H9 (cell line): ENCODE data around the gene RBM38. TPM values are rescaled to one million over a fixed set of nuclear protein-coding genes. Genes with fewer than 3 reads are reported as not detected.

Experiments used
- DNase-seq: peaks from one replicate; pipeline ENCODE4 v3.0.0-alpha.2; 2017
- H2AFZ ChIP-seq: one replicate; pipeline ENCODE4 v1.6.1; 2013; ENCODE audit warnings: mild to moderate bottlenecking, low read length, control low read depth, moderate library complexity
- H2AK5ac ChIP-seq: 2 replicates; pipeline ENCODE4 v1.6.1; 2013; ENCODE audit warnings: low read length, control low read depth, mixed read lengths; ENCODE audit not compliant: insufficient read length
- H2BK120ac ChIP-seq: one replicate; pipeline ENCODE4 v1.6.1; 2013; ENCODE audit warnings: low read depth, mild to moderate bottlenecking, low read length, control low read depth, inconsistent platforms; ENCODE audit not compliant: poor library complexity, severe bottlenecking
- H2BK12ac ChIP-seq: 2 replicates; pipeline ENCODE4 v1.6.1; 2013; ENCODE audit warnings: low read length, control low read depth, mixed read lengths, low read depth; ENCODE audit not compliant: insufficient read length
- H2BK15ac ChIP-seq: 2 replicates; pipeline ENCODE4 v1.6.1; 2013; ENCODE audit warnings: low read depth, low read length, control low read depth
- H2BK20ac ChIP-seq: one replicate; pipeline ENCODE4 v1.6.1; 2013; ENCODE audit warnings: low read depth, mild to moderate bottlenecking, low read length, control low read depth, inconsistent platforms; ENCODE audit not compliant: poor library complexity, severe bottlenecking
- H2BK5ac ChIP-seq: 2 replicates; pipeline ENCODE4 v1.6.1; 2013; ENCODE audit warnings: low read length, control low read depth, mixed read lengths; ENCODE audit not compliant: insufficient read length
- H3K14ac ChIP-seq: 2 replicates; pipeline ENCODE4 v1.6.1; 2013; ENCODE audit warnings: low read length, control low read depth; ENCODE audit not compliant: insufficient read depth
- H3K18ac ChIP-seq: 2 replicates; pipeline ENCODE4 v1.6.1; 2013; ENCODE audit warnings: low read depth, mild to moderate bottlenecking, mixed read lengths, low read length, control low read depth; ENCODE audit not compliant: insufficient read length
- H3K23ac ChIP-seq: 2 replicates; pipeline ENCODE4 v1.6.1; 2013; ENCODE audit warnings: low read length, control low read depth, mixed read lengths, low read depth; ENCODE audit not compliant: insufficient read length
- H3K23me2 ChIP-seq: 2 replicates; pipeline ENCODE4 v1.6.1; 2013; ENCODE audit warnings: low read depth, mild to moderate bottlenecking, mixed read lengths, low read length, control low read depth; ENCODE audit not compliant: insufficient read length, poor library complexity, severe bottlenecking
- H3K27ac ChIP-seq: 2 replicates; pipeline ENCODE4 v1.5.1; 2013; ENCODE audit warnings: low read length, control low read depth, mixed read lengths, low read depth; ENCODE audit not compliant: insufficient read length
- H3K27me3 ChIP-seq: 2 replicates; pipeline ENCODE4 v1.6.1; 2013; ENCODE audit warnings: low read length, control low read depth, inconsistent platforms; ENCODE audit not compliant: insufficient read depth
- H3K4ac ChIP-seq: 2 replicates; pipeline ENCODE4 v1.6.1; 2013; ENCODE audit warnings: low read depth, mild to moderate bottlenecking, control low read depth, inconsistent platforms, low read length, moderate library complexity
- H3K4me1 ChIP-seq: 2 replicates; pipeline ENCODE4 v1.6.1; 2013; ENCODE audit warnings: low read length, control low read depth, inconsistent platforms; ENCODE audit not compliant: insufficient read depth
- H3K4me2 ChIP-seq: 2 replicates; pipeline ENCODE4 v1.6.1; 2013; ENCODE audit warnings: low read length, control low read depth, mixed read lengths; ENCODE audit not compliant: insufficient read length, insufficient read depth
- H3K56ac ChIP-seq: 2 replicates; pipeline ENCODE4 v1.6.1; 2013; ENCODE audit warnings: low read depth, mild to moderate bottlenecking, mixed read lengths, low read length, control low read depth; ENCODE audit not compliant: insufficient read length
- H3K79me1 ChIP-seq: 2 replicates; pipeline ENCODE4 v1.6.1; 2013; ENCODE audit warnings: low read depth, mild to moderate bottlenecking, moderate library complexity, low read length, control low read depth, inconsistent platforms; ENCODE audit not compliant: insufficient read depth, poor library complexity, severe bottlenecking
- H3K79me2 ChIP-seq: 2 replicates; pipeline ENCODE4 v1.6.1; 2013; ENCODE audit warnings: low read length, control low read depth, inconsistent platforms; ENCODE audit not compliant: insufficient read depth
- H3K9ac ChIP-seq: 2 replicates; pipeline ENCODE4 v1.6.1; 2013; ENCODE audit warnings: low read length, control low read depth, mixed read lengths; ENCODE audit not compliant: insufficient read length; ENCODE audit errors: extremely low read depth
- H3K9me3 ChIP-seq: one replicate; pipeline ENCODE4 v1.6.1; 2013; ENCODE audit warnings: low read depth, low read length, inconsistent platforms; ENCODE audit not compliant: control insufficient read depth
- H3T11ph ChIP-seq: one replicate; pipeline ENCODE4 v1.6.1; 2013; ENCODE audit warnings: mild to moderate bottlenecking, low read length, control low read depth, inconsistent platforms
- H4K20me1 ChIP-seq: one replicate; pipeline ENCODE4 v1.6.1; 2013; ENCODE audit not compliant: control insufficient read depth, insufficient read length, insufficient read depth
- H4K5ac ChIP-seq: 2 replicates; pipeline ENCODE4 v1.6.1; 2013; ENCODE audit warnings: low read depth, mild to moderate bottlenecking, mixed read lengths, low read length, control low read depth; ENCODE audit not compliant: insufficient read length
- H4K8ac ChIP-seq: replicated peaks from 2 replicates; pipeline ENCODE4 v1.6.1; 2013; ENCODE audit warnings: low read length, control low read depth, mixed read lengths, low read depth; ENCODE audit not compliant: insufficient read length
- H4K91ac ChIP-seq: 2 replicates; pipeline ENCODE4 v1.6.1; 2013; ENCODE audit warnings: low read depth, mild to moderate bottlenecking, moderate library complexity, mixed read lengths, low read length, control low read depth; ENCODE audit not compliant: insufficient read length
- H3K27ac Mint-ChIP-seq, 3 experiments: 2 replicates in 2 of 3; 3 replicates in 1 of 3; pipeline ENCODE4 v1.8.0; 2020 to 2021; ENCODE audit warnings: mixed read lengths in 3 of 3, mild to moderate bottlenecking in 1 of 3, moderate library complexity in 1 of 3
- H3K27me3 Mint-ChIP-seq: 2 replicates; pipeline ENCODE4 v1.8.0; 2021; ENCODE audit warnings: low read depth, mild to moderate bottlenecking, moderate library complexity, mixed read lengths
- H3K36me3 Mint-ChIP-seq, 3 experiments: 2 replicates in 2 of 3; 3 replicates in 1 of 3; pipeline ENCODE4 v1.8.0; 2020 to 2021; ENCODE audit warnings: low read depth in 3 of 3, mixed read lengths in 3 of 3; ENCODE audit not compliant: insufficient read depth in 1 of 3
- H3K4me1 Mint-ChIP-seq, 2 experiments: 2 replicates each; pipeline ENCODE4 v1.8.0; 2020; ENCODE audit warnings: mixed read lengths in 2 of 2
- H3K4me3 Mint-ChIP-seq, 2 experiments: 2 replicates in 1 of 2; 3 replicates in 1 of 2; pipeline ENCODE4 v1.8.0; 2020 to 2021; ENCODE audit warnings: mild to moderate bottlenecking in 2 of 2, mixed read lengths in 2 of 2, moderate library complexity in 1 of 2
- H3K9me3 Mint-ChIP-seq, 2 experiments: 2 replicates in 1 of 2; 3 replicates in 1 of 2; pipeline ENCODE4 v1.8.0; 2020; ENCODE audit warnings: mild to moderate bottlenecking in 2 of 2, mixed read lengths in 2 of 2, moderate library complexity in 1 of 2
- WGBS: extraction: QIAGEN DNeasy Blood & Tissue Kit; methylation state at CpG from one replicate; pipeline ENCODE4 v1.1.7; 2013; ENCODE audit warnings: missing lambda C conversion rate, low lambda C conversion rate, mixed read lengths; ENCODE audit not compliant: insufficient read length; ENCODE audit errors: extremely low coverage; 5-methylcytosine and 5-hydroxymethylcytosine counted together
- total RNA-seq: library from RNA; stranded (reverse); gene quantifications from 2 replicates; pipeline ENCODE4 v1.2.1, GENCODE V29; 2021
- TF ChIP-seq, protein P1 (sequence below): fragments of 200-600 bp; sonication (generic); conservative IDR thresholded peaks from 3 replicates; pipeline ENCODE4 v1.8.0; 2021; ENCODE audit warnings: antibody characterized with exemption, mild to moderate bottlenecking

Gene RBM38
- total RNA-seq, 1 experiment from 2014 or later: 66.8 TPM

DNA sequence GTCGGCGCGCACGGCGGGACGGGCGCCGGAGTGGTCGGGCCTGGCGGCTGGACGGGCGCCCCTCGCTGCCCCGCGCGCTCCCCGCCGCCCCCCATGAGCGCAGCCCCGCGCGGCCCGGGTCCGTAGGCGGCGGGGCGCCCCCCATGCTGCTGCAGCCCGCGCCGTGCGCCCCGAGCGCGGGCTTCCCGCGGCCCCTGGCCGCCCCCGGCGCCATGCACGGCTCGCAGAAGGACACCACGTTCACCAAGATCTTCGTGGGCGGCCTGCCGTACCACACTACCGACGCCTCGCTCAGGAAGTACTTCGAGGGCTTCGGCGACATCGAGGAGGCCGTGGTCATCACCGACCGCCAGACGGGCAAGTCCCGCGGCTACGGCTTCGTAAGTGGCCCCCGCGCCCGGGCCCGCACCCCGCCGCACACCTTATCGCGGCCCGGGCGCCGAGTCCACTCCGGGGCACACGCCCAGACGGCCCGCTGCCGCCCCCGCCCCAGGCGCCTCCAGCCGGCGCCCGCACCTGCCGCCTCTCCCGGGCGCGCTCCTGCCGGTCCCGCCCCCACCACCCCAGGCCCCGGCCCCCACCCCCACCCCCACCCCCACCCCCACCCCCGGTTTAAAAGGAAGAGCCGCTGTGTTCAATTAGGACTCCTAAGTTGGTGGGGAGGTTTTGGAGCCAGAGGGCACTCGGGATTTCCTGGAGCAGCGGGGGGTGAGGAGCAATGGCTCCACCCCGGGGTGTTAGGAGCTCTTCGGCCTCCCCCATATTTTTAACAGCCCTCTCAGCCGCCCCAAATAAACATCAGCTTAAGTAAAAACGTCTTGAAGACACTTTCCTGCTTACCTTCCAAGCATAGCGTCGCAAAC lies 474 bp downstream of the RBM38 start:
- peak overlapping the region; percentile 62 for H3K14ac ChIP-seq
- H3K56ac ChIP-seq: no peak overlapping the region
- Mint-ChIP-seq H3K27me3 (peaks cover 6% of the 10 kb centered on the region), H3K9me3 (no peaks in the 10 kb centered on the region), H3K4me3 (peak overlapping the region; percentile 83 to 91), H3K4me1 (peaks cover 38 to 51% of the 10 kb centered on the region in 2 experiments), H3K36me3 (peaks cover 19 to 33% (median 32%) of the 10 kb centered on the region in 3 experiments; a peak in 6 of 7 replicates), H3K27ac (peak overlapping the region; percentile 70 to 81 (median 80); a peak in 4 of 7 replicates)
- H2BK12ac ChIP-seq: no peak overlapping the region
- peaks cover 3% of the 10 kb centered on the region for H3K79me1 ChIP-seq
- no peaks in the 10 kb centered on the region for H4K20me1 ChIP-seq
- no CpG with 5 or more reads among the region's 98 CpGs for WGBS
- H3K4me1 ChIP-seq: no peaks in the 10 kb centered on the region
- peaks cover 24% of the 10 kb centered on the region for H3K23me2 ChIP-seq
- no peak for DNase-seq
- H2BK20ac ChIP-seq: no peak overlapping the region
- H3K23ac ChIP-seq: no peak overlapping the region
- no peak overlapping the region for H2AK5ac ChIP-seq
- H3K9ac ChIP-seq: peak overlapping the region; percentile 67
- H4K8ac ChIP-seq: no peak overlapping the region
- H2BK5ac ChIP-seq: no peak overlapping the region
- no peak overlapping the region for H4K5ac ChIP-seq
- TF ChIP-seq, protein P1, sequence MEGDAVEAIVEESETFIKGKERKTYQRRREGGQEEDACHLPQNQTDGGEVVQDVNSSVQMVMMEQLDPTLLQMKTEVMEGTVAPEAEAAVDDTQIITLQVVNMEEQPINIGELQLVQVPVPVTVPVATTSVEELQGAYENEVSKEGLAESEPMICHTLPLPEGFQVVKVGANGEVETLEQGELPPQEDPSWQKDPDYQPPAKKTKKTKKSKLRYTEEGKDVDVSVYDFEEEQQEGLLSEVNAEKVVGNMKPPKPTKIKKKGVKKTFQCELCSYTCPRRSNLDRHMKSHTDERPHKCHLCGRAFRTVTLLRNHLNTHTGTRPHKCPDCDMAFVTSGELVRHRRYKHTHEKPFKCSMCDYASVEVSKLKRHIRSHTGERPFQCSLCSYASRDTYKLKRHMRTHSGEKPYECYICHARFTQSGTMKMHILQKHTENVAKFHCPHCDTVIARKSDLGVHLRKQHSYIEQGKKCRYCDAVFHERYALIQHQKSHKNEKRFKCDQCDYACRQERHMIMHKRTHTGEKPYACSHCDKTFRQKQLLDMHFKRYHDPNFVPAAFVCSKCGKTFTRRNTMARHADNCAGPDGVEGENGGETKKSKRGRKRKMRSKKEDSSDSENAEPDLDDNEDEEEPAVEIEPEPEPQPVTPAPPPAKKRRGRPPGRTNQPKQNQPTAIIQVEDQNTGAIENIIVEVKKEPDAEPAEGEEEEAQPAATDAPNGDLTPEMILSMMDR: no peak
- H3K18ac ChIP-seq: peak overlapping the region; percentile 68
- no peak overlapping the region for H3K4ac ChIP-seq
- no peak overlapping the region for H2BK15ac ChIP-seq
- no peak overlapping the region for H2BK120ac ChIP-seq
- peak overlapping the region; percentile 65 for H3K4me2 ChIP-seq
- H3K27me3 ChIP-seq: no peaks in the 10 kb centered on the region
- H2AFZ ChIP-seq: no peak overlapping the region
- no peak overlapping the region for H4K91ac ChIP-seq
- H3K27ac ChIP-seq: no peak overlapping the region
- H3K79me2 ChIP-seq: no peaks in the 10 kb centered on the region; the same call in 1 of the 2 replicates
- no peaks in the 10 kb centered on the region for H3K9me3 ChIP-seq
- H3T11ph ChIP-seq: no peak overlapping the region
